K562 (cell line): ENCODE data around the gene MAP3K12. TPM values are rescaled to one million over a fixed set of nuclear protein-coding genes. Genes with fewer than 3 reads are reported as not detected.

Experiments
- ATAC-seq: fragments of 200-7000 bp; cut with Tn5 transposase; 3 replicates; pipeline ENCODE4 v1.9.1; 2020; ENCODE audit warnings: moderate library complexity
- BruUV-seq: library from RNA; stranded (reverse); fragments of 400-500 nt; replicated peaks from 2 replicates; lab custom pipeline; 2021; lab: Mats Ljungman, UMichigan
- CTCF ChIA-PET: fragments of 300-600 bp; formaldehyde crosslinking; extraction: SDS; loops from one replicate; lab custom pipeline; 2021; ENCODE audit warnings: low intra/inter-chr PET ratio; lab: Yijun Ruan, JAX
- POLR2A ChIA-PET: fragments of 300-600, 350-650 bp; sonication (Branson Sonifier 250); formaldehyde crosslinking; extraction: SDS; loops from one replicate; lab custom pipeline; 2021; ENCODE audit warnings: antibody characterized with exemption, inconsistent platforms; lab: Yijun Ruan, JAX
- DNase-seq, 4 experiments: peaks; one replicate each; pipeline versions ENCODE4 v3.0.0 to v3.0.0-alpha.2; 2011 to 2018; ENCODE audit warnings: low spot score in 3 of 4, mixed read lengths in 3 of 4; ENCODE audit errors: extremely low read depth in 1 of 4
- FAIRE-seq: peaks from 2 replicates; lab custom pipeline; 2011; peaks lifted over from hg19 to GRCh38; lab: Jason Lieb, UNC
- H2AFZ ChIP-seq: 2 replicates; pipeline ENCODE4 v1.6.0; 2011; ENCODE audit warnings: low read depth, low read length, control low read depth, inconsistent platforms
- H3K27ac ChIP-seq: fragments of 200-600 bp; 3 replicates; pipeline ENCODE4 v1.8.0; 2011; ENCODE audit warnings: low read depth, mild to moderate bottlenecking, control low read depth, inconsistent platforms, low read length, moderate library complexity, mixed read lengths; ENCODE audit errors: extremely low read depth
- H3K27me3 ChIP-seq, 2 experiments: fragments of 300-600 bp in 1 of 2; 2 replicates in 1 of 2; 3 replicates in 1 of 2; pipeline versions ENCODE4 v1.6.0 to v1.8.0; 2011; ENCODE audit warnings: inconsistent platforms in 2 of 2, low read length in 2 of 2, mild to moderate bottlenecking in 1 of 2, mixed read lengths in 1 of 2, moderate library complexity in 1 of 2; ENCODE audit not compliant: control insufficient read depth in 2 of 2, insufficient read depth in 2 of 2
- H3K36me3 ChIP-seq: fragments of 300-600 bp; 3 replicates; pipeline ENCODE4 v1.8.0; 2011; ENCODE audit warnings: mild to moderate bottlenecking, low read length, inconsistent platforms; ENCODE audit not compliant: control insufficient read depth, insufficient read depth
- H3K4me1 ChIP-seq, 2 experiments: fragments of 200-600 bp in 1 of 2; replicated peaks in 1 of 2; 2 replicates in 1 of 2; 3 replicates in 1 of 2; pipeline versions ENCODE4 v1.5.1 to v1.8.0; 2011; ENCODE audit warnings: inconsistent platforms in 2 of 2, low read length in 2 of 2, mild to moderate bottlenecking in 1 of 2, mixed read lengths in 1 of 2, moderate library complexity in 1 of 2; ENCODE audit not compliant: control insufficient read depth in 2 of 2, insufficient read depth in 2 of 2
- H3K4me2 ChIP-seq: 2 replicates; pipeline ENCODE4 v1.6.1; 2011; ENCODE audit warnings: low read length, control low read depth, inconsistent platforms, mixed read lengths; ENCODE audit not compliant: insufficient read depth
- H3K4me3 ChIP-seq: fragments of 200-600 bp; sonication (generic), shearing (Covaris generic); 2 replicates; pipeline ENCODE4 v1.5.1; 2016; ENCODE audit warnings: control low read depth, inconsistent platforms
- H3K79me2 ChIP-seq: fragments of 200-600 bp; 3 replicates; pipeline ENCODE4 v1.8.0; 2011; ENCODE audit warnings: low read length, inconsistent platforms; ENCODE audit not compliant: control insufficient read depth, insufficient read depth
- H3K9ac ChIP-seq, 2 experiments: 2 replicates each; pipeline versions ENCODE4 v1.6.0 to v1.6.1; 2011; ENCODE audit warnings: low read depth in 2 of 2, low read length in 2 of 2, control low read depth in 1 of 2, inconsistent platforms in 1 of 2, mild to moderate bottlenecking in 1 of 2, mixed read lengths in 1 of 2; ENCODE audit not compliant: insufficient read depth in 1 of 2
- H3K9me1 ChIP-seq: one replicate; pipeline ENCODE4 v1.6.0; 2011; ENCODE audit warnings: inconsistent platforms, mild to moderate bottlenecking, low read length, moderate library complexity; ENCODE audit not compliant: control insufficient read depth, insufficient read depth
- H3K9me3 ChIP-seq: replicated peaks from 2 replicates; pipeline ENCODE4 v1.5.1; 2011; ENCODE audit warnings: low read depth, low read length, inconsistent platforms; ENCODE audit not compliant: control insufficient read depth, insufficient read depth
- H4K20me1 ChIP-seq: replicated peaks from 2 replicates; pipeline ENCODE4 v1.6.1; 2011; ENCODE audit warnings: low read length, inconsistent platforms, mixed read lengths; ENCODE audit not compliant: control insufficient read depth, insufficient read depth
- CBFA2T2 ChIP-seq: fragments of 450-650 bp; conservative IDR thresholded peaks from 2 replicates; pipeline ENCODE4 v1.6.1; 2017; ENCODE audit warnings: mild to moderate bottlenecking
- PHB ChIP-seq: fragments of 250-450 bp; sonication (Bioruptor Pico); IDR thresholded peaks from 2 replicates; pipeline ENCODE4 v1.5.0; 2021
- PTBP1 ChIP-seq: fragments of 200-400 bp; formaldehyde crosslinking; IDR thresholded peaks from 2 replicates; pipeline ENCODE4 v1.6.1; 2017; ENCODE audit warnings: low read depth, low read length
- PTRF ChIP-seq: fragments of 450-650 bp; IDR thresholded peaks from 2 replicates; pipeline ENCODE4 v1.6.1; 2016; ENCODE audit warnings: mild to moderate bottlenecking, missing genetic modification characterization, missing compliant biosample characterization
- RREB1 ChIP-seq: fragments of 250-450 bp; sonication (Bioruptor Pico); IDR thresholded peaks from 2 replicates; pipeline ENCODE4 v1.4.0; 2020
- SOX6 ChIP-seq: fragments of 450-650 bp; IDR thresholded peaks from 2 replicates; pipeline ENCODE4 v1.6.1; 2014; ENCODE audit warnings: mild to moderate bottlenecking
- SUPT5H ChIP-seq: fragments of 450-650 bp; IDR thresholded peaks from 2 replicates; pipeline ENCODE4 v1.6.1; 2016
- TARDBP ChIP-seq: fragments of 450-650 bp; IDR thresholded peaks from 2 replicates; pipeline ENCODE4 v1.6.1; 2016
- ZNF592 ChIP-seq: fragments of 450-650 bp; IDR thresholded peaks from 2 replicates; pipeline ENCODE4 v1.6.1; 2017; ENCODE audit warnings: antibody characterized with exemption, mild to moderate bottlenecking
- WGBS: fragments of 100-300 bp; shearing (Covaris generic); methylation state at CpG from one replicate; pipeline ENCODE4 v1.1.6; 2016; ENCODE audit warnings: low coverage, mixed read lengths; ENCODE audit not compliant: insufficient coverage; ENCODE audit errors: missing lambda C conversion rate; 5-methylcytosine and 5-hydroxymethylcytosine counted together
- in situ Hi-C: fragments of 300-500 bp; cut with MboI; formaldehyde crosslinking; loops from 4 replicates; pipeline ENCODE4 v1.15.0; 2018; ENCODE audit warnings: inconsistent platforms, mixed read lengths
- intact Hi-C: fragments of 100-400 bp; cut with micrococcal nuclease; formaldehyde crosslinking; loops from 2 replicates; pipeline ENCODE4 v1.14.2; 2022
- polyA plus RNA-seq, 8 experiments: library from polyadenylated mRNA; depleted of rRNA in 4 of 8; stranded (reverse) in 5 of 8; unstranded in 3 of 8; fragments of >200 nt; fragmentation: Nextera tagmentation in 2 of 8; fragmentation: Illumina TruSeq in 1 of 8; extraction: Ambion mirVana in 2 of 8; extraction: Trizol in 1 of 8; gene quantifications; 2 replicates each; pipeline versions ENCODE4 v1.2.1 to v1.2.3, GENCODE V29; 2011 to 2014; ENCODE audit warnings: inconsistent platforms in 1 of 8, missing spikeins in 1 of 8
- total RNA-seq, 7 experiments: library from RNA; depleted of rRNA in 6 of 7; stranded (reverse); fragments of >200 nt in 6 of 7; fragmentation: Illumina TruSeq in 2 of 7; extraction: Trizol in 2 of 7; gene quantifications; 2 replicates each; pipeline versions ENCODE4 v1.2.1 to v1.2.3, GENCODE V29; 2011 to 2021; ENCODE audit warnings: low replicate concordance in 1 of 7

The MAP3K12 gene
- total and polyA plus RNA-seq, 9 of the 15 experiments (the other 6 are each of a cell fraction or from before 2014, with no cell fraction given), result 0.10 to 2.4 (median 1.6) TPM

GRCh38 chr12:53536962-53537361 is 37.7 kb upstream of the MAP3K12 start:
- H3K9me1 ChIP-seq, result no peaks in the 10 kb centered on the region
- H3K4me2 ChIP-seq, result no peak overlapping the region
- FAIRE-seq, result no peak
- DNase-seq, result no peak
- no peaks in the 10 kb centered on the region for H3K9me3 ChIP-seq
- H3K79me2 ChIP-seq, result no peaks in the 10 kb centered on the region
- no peaks in the 10 kb centered on the region for H4K20me1 ChIP-seq
- peaks cover 62% of the 10 kb centered on the region; the same call in 2 of the 3 replicates for H3K36me3 ChIP-seq
- H3K4me1 ChIP-seq, result no peaks in the 10 kb centered on the region
- BruUV-seq, result no TSS peak
- H2AFZ ChIP-seq, result no peak overlapping the region
- CTCF ChIA-PET, result no interaction called here
- ATAC-seq, result no peak
- H3K4me3 ChIP-seq, result no peak overlapping the region
- no peak for TF ChIP-seq SUPT5H
- no peak for TF ChIP-seq SOX6
- no peak for TF ChIP-seq PTRF
- no peak for TF ChIP-seq RREB1 (CRISPR knock-in tag)
- no peak for TF ChIP-seq ZNF592
- no peak for TF ChIP-seq TARDBP
- TF ChIP-seq PHB (CRISPR knock-in tag), result no peak
- TF ChIP-seq PTBP1, result no peak
- TF ChIP-seq CBFA2T2, result no peak
- TF ChIP-seq, all 486 proteins: peak for 0
- POLR2A ChIA-PET, result no interaction called here
- Histone ChIP-seq H3K27me3 (no peaks in the 10 kb centered on the region), H3K9ac (no peak overlapping the region), H3K27ac (no peak overlapping the region)
- intact Hi-C loops, result no loop called here
- WGBS, result 88% methylated on average over 3 of the region's 3 CpGs
- in situ Hi-C loops, result no loop called here
